GM12864 (cell line): ENCODE measurements around the gene INPP4A.
A peak's percentile ranks its signal among the peaks of the same experiment; 100 is the strongest.
"Not testable (repeated sequence)": the region's sequence is repeated elsewhere in the genome, so short reads cannot be mapped to it uniquely, and the experiment has no call there.

Experiments used
- DNase-seq: peaks from one replicate; pipeline ENCODE4 v3.0.0-alpha.2; 2011; ENCODE audit warnings: low read depth
- H3K4me3 ChIP-seq: 2 replicates; pipeline ENCODE4 v1.5.1; 2011; ENCODE audit warnings: mild to moderate bottlenecking, low read depth, low read length, control low read depth
- CTCF ChIP-seq: IDR thresholded peaks from 2 replicates; pipeline ENCODE4 v1.5.1; 2011; ENCODE audit warnings: low read depth, mild to moderate bottlenecking, moderate library complexity, low read length, control low read depth, inconsistent platforms; ENCODE audit errors: missing control alignments

The INPP4A gene

DNA sequence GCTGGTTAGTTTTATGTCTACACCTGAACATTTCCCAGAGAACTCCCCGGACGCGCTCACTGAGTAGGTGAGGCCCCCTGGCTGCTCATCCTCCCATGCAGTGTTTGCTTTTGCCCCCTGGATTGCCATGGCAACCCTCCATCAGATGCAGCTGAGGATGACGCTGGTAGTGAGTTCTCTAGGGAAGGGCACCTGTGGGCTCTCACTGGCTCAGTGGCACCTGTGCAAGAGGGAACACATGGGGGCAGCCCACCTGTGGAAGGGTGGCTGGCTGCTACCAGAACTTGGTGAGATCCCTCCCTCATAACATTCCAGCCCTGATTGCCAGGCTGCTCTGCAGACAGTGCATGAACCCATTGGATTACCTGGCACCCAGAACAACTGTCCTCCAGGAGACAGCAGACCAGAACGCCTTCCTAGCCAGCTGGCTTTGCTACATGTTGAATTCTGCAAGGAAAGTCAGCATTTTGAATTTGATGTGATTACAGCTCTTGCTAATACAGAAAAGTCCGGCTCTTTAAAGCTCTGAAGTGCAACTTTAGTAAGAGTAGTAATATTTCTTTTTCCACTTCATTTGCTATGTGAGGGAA is 142.0 kb downstream of the INPP4A start:
- no peak for TF ChIP-seq CTCF
- no peak overlapping the region for H3K4me3 ChIP-seq
- no peak for DNase-seq

- TF ChIP-seq CTCF, result no peak
- DNase-seq, result no peak
- H3K4me3 ChIP-seq, result no peak overlapping the region
Observed at GRCh38 chr2:98588880-98589431, 144.3 kb downstream of the INPP4A start.

GRCh38 chr2:98589489-98589888 is 144.8 kb downstream of the INPP4A start:
- H3K4me3 ChIP-seq, result no peak overlapping the region
- no peak for TF ChIP-seq CTCF

DNA sequence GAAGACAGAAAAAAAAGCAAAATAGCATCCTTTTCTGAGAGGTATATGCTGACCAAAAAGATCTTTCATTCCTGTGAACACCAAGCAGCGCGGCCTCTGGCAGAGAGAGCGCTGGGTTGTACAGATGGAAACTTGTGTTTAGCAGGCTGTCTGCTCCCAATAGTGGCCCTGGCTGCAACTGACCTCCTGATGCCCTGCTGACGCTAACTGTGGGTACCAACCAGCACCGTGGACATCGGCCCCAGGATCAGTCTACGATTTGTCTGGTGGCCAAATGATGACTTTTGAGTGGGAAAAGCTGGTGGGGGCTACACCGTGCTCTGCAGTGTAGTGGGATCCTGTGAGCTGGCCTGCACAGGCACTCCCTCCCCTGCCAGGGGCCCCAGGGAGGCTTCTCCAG is 147.9 kb downstream of the INPP4A start:
- TF ChIP-seq CTCF, result no peak
- DNase-seq, result no peak
- no peak overlapping the region for H3K4me3 ChIP-seq

More at GRCh38 chr2:98589489-98589888, 144.8 kb downstream of the INPP4A start:
- no peak for DNase-seq

- DNase-seq, H3K4me3 ChIP-seq: not testable (repeated sequence)
Observed at GRCh38 chr2:98594665-98595064, 150.0 kb downstream of the INPP4A start.

DNA sequence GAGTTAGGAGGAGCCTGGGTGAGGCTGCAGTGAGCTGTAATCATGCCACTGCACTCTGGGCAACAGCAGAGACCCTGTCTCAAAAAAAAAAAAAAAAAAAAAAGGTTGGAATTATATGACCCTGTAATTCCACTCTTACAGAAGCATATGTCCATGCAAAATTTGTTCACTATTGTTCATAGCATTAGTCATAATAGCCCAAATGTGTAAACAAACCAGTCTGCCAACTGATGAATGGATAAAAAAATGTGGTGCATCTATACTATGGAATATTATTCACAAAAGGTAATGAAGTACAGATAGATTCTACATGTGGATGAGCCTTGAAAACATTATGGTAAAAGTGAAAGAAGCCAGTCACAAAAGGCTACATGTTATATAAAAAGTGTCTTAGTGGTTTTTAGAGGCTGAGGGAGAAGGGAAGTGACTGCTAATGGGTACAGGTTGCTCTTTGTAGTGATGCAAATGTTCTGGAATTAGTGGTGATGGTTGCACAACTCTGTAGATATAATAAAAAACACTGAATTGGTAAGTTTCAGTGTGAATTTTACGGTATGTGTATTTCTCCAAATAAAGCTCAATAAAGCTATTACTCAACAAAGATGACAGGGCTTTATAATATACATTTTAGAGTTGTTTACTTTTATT is 154.2 kb downstream of the INPP4A start:
- TF ChIP-seq CTCF, result no peak
- H3K4me3 ChIP-seq, result no peak overlapping the region
- DNase-seq, result no peak

DNA sequence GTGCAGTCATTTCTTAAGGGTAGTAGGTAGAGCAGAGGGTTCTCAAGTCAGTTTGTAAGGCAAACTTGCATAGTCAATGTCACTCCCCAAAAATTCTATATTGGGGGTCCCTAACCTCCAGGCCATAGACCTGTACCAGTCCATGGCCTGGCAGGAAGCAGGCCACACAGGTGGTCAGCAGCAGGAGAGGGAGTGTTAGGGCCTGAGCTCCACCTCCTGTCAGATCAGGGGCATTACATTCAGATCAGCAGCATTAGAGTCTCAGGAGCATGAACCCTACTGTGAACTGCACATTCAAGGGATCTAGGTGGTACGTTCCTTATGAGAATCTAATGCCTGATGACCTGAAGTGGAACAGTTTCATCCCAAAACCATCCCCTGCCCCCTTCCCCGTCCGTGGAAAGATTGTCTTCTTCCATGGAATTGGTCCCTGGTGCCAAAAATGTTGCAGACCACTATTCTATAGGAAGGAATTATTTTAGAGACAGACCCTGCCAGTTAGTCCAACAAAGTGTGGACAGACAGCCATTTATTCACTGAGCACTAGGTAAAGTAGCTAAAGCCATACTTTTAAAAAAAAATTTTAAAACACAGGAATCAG is 157.0 kb downstream of the INPP4A start:
- no peak for DNase-seq
- TF ChIP-seq CTCF, result peak; percentile 81
- H3K4me3 ChIP-seq, result no peak overlapping the region
